HEK293 (cell line): ENCODE results near the gene PI4KB.

Experiments used
- EGR2 ChIP-seq: fragments of 450-650 bp; formaldehyde crosslinking; IDR thresholded peaks from 2 replicates; pipeline ENCODE4 v1.5.1; 2016; ENCODE audit warnings: low read depth, missing biosample characterization, missing genetic modification characterization
- GLI2 ChIP-seq: fragments of 450-650 bp; formaldehyde crosslinking; IDR thresholded peaks from 2 replicates; pipeline ENCODE4; 2017; ENCODE audit warnings: missing biosample characterization, missing genetic modification characterization, low read depth, borderline replicate concordance
- OSR2 ChIP-seq: fragments of 450-650 bp; formaldehyde crosslinking; IDR thresholded peaks from 2 replicates; pipeline ENCODE4 v1.5.1; 2016; ENCODE audit warnings: missing biosample characterization, missing genetic modification characterization
- SP2 ChIP-seq: fragments of 450-650 bp; formaldehyde crosslinking; IDR thresholded peaks from 2 replicates; pipeline ENCODE4 v1.5.1; 2016; ENCODE audit warnings: missing biosample characterization, missing genetic modification characterization
- WT1 ChIP-seq: fragments of 450-650 bp; formaldehyde crosslinking; IDR thresholded peaks from 2 replicates; pipeline ENCODE4 v1.5.1; 2016; ENCODE audit warnings: missing biosample characterization, missing genetic modification characterization
- ZBTB21 ChIP-seq: fragments of 450-650 bp; formaldehyde crosslinking; IDR thresholded peaks from 2 replicates; pipeline ENCODE4 v1.5.1; 2017; ENCODE audit warnings: missing biosample characterization, missing genetic modification characterization
- ZNF138 ChIP-seq: fragments of 450-650 bp; formaldehyde crosslinking; IDR thresholded peaks from 2 replicates; pipeline ENCODE4 v1.5.1; 2016; ENCODE audit warnings: missing biosample characterization, missing genetic modification characterization, borderline replicate concordance
- ZNF140 ChIP-seq: fragments of 450-650 bp; formaldehyde crosslinking; IDR thresholded peaks from 2 replicates; pipeline ENCODE4 v1.5.1; 2016; ENCODE audit warnings: missing biosample characterization, missing genetic modification characterization
- ZNF211 ChIP-seq: fragments of 450-650 bp; formaldehyde crosslinking; IDR thresholded peaks from 2 replicates; pipeline ENCODE4 v1.5.1; 2016; ENCODE audit warnings: low read depth, missing biosample characterization, missing genetic modification characterization
- ZNF239 ChIP-seq: fragments of 450-650 bp; formaldehyde crosslinking; IDR thresholded peaks from 2 replicates; pipeline ENCODE4 v1.5.1; 2016; ENCODE audit warnings: missing biosample characterization, missing genetic modification characterization
- ZNF274 ChIP-seq, 2 experiments: fragments of 200-500 bp in 1 of 2; fragments of 450-650 bp in 1 of 2; sonication (Bioruptor generic) in 1 of 2; formaldehyde crosslinking in 1 of 2; IDR thresholded peaks; 2 replicates each; pipeline versions ENCODE4 v1.5.1 to v1.6.1; 2014 to 2016; ENCODE audit warnings: borderline replicate concordance in 1 of 2, inconsistent platforms in 1 of 2, low read length in 1 of 2, missing biosample characterization in 1 of 2, missing genetic modification characterization in 1 of 2
- ZNF37A ChIP-seq: fragments of 450-650 bp; IDR thresholded peaks from 2 replicates; pipeline ENCODE4 v1.5.1; 2018; ENCODE audit warnings: missing biosample characterization, missing genetic modification characterization
- ZNF391 ChIP-seq: fragments of 450-650 bp; formaldehyde crosslinking; IDR thresholded peaks from 2 replicates; pipeline ENCODE4 v1.5.1; 2016; ENCODE audit warnings: low read depth, missing biosample characterization, missing genetic modification characterization, borderline replicate concordance
- ZNF394 ChIP-seq: fragments of 450-650 bp; formaldehyde crosslinking; IDR thresholded peaks from 2 replicates; pipeline ENCODE4 v1.5.1; 2016; ENCODE audit warnings: missing biosample characterization, missing genetic modification characterization, mild to moderate bottlenecking, moderate library complexity, borderline replicate concordance
- ZNF426 ChIP-seq: fragments of 450-650 bp; formaldehyde crosslinking; IDR thresholded peaks from 2 replicates; pipeline ENCODE4 v1.5.1; 2017; ENCODE audit warnings: missing biosample characterization, missing genetic modification characterization, mild to moderate bottlenecking, inconsistent platforms, moderate library complexity
- ZNF433 ChIP-seq: fragments of 450-650 bp; formaldehyde crosslinking; IDR thresholded peaks from 2 replicates; pipeline ENCODE4 v1.5.1; 2016; ENCODE audit warnings: missing biosample characterization, missing genetic modification characterization, low read depth
- ZNF48 ChIP-seq: fragments of 450-650 bp; formaldehyde crosslinking; IDR thresholded peaks from 2 replicates; pipeline ENCODE4 v1.5.1; 2016; ENCODE audit warnings: missing biosample characterization, missing genetic modification characterization
- ZNF501 ChIP-seq: fragments of 450-650 bp; formaldehyde crosslinking; IDR thresholded peaks from 2 replicates; pipeline ENCODE4 v1.5.1; 2016; ENCODE audit warnings: missing biosample characterization, missing genetic modification characterization
- ZNF521 ChIP-seq: fragments of 450-650 bp; formaldehyde crosslinking; IDR thresholded peaks from 2 replicates; pipeline ENCODE4 v1.5.1; 2017; ENCODE audit warnings: missing biosample characterization, mild to moderate bottlenecking, missing genetic modification characterization
- ZNF677 ChIP-seq: fragments of 450-650 bp; IDR thresholded peaks from 2 replicates; pipeline ENCODE4 v1.5.0; 2018; ENCODE audit warnings: missing biosample characterization, mild to moderate bottlenecking, missing genetic modification characterization, moderate library complexity
- ZNF792 ChIP-seq: fragments of 450-650 bp; formaldehyde crosslinking; IDR thresholded peaks from 2 replicates; pipeline ENCODE4 v1.5.1; 2016; ENCODE audit warnings: missing biosample characterization, missing genetic modification characterization
- TF ChIP-seq, protein P1 (sequence below): fragments of 450-650 bp; formaldehyde crosslinking; IDR thresholded peaks from 2 replicates; pipeline ENCODE4 v1.5.1; 2016; ENCODE audit warnings: missing biosample characterization, missing genetic modification characterization
- TF ChIP-seq, protein P2 (sequence below): fragments of 450-650 bp; formaldehyde crosslinking; IDR thresholded peaks from 2 replicates; pipeline ENCODE4 v1.5.1; 2016; ENCODE audit warnings: missing biosample characterization, missing genetic modification characterization, borderline replicate concordance
- TF ChIP-seq, protein P3 (sequence below): fragments of 450-650 bp; formaldehyde crosslinking; IDR thresholded peaks from 2 replicates; pipeline ENCODE4 v1.5.1; 2017; ENCODE audit warnings: missing biosample characterization, missing genetic modification characterization
- TF ChIP-seq, protein P4 (sequence below): fragments of 450-650 bp; formaldehyde crosslinking; conservative IDR thresholded peaks from 2 replicates; pipeline ENCODE4 v1.5.1; 2016; ENCODE audit warnings: low read depth, missing biosample characterization, missing genetic modification characterization
- TF ChIP-seq, protein P5 (sequence below): fragments of 450-650 bp; formaldehyde crosslinking; IDR thresholded peaks from 2 replicates; pipeline ENCODE4 v1.5.1; 2016; ENCODE audit warnings: missing biosample characterization, missing genetic modification characterization

PI4KB gene

DNA sequence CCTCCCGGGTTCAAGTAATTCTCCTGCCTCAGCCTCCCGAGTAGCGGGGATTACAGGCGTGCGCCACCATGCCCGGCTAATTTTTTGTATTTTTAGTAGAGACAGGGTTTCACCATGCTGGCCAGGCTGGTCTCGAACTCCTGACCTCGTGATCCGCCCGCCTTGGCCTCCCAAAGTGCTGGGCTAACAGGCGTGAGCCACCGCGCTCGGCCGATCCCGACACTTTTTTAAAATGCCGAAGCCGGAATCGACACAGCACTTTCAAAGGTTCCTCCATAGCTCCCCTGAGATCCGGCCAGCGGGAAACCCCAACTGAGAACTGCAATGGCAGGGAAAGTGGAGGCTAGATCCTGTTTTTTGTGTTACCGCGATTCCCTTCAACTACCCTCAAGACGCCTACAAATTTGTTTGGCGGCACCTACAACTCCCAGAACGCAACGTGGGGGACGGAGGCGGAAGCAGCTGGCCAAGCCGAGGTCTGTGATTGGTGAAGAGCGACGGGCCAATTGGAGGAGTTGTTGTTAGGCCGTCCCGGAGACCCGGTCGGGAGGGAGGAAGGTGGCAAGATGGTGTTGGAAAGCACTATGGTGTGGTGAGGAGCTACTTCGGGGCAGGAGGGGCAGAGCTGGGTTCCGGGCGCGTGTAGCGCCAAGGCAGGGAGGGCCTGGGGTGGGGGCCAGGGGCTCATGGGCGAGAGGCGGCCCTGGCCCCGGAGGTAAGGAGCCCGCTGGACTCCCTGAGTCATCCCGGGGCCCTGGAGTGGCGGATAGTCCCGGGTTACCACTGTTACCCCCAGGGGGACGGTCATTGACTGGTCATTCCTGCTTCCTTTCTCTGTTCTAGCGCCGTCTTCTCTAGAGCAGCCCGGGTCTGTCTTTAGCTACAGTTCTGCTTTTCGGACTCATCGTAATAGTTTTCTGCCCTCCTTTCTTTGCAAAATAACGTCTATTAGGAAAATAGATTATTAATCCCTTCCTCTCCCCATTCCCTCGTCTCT, 72.7 kb downstream of the PI4KB start, which contains the start of gene PSMD4 (continued):
- TF ChIP-seq ZNF433 (tag by site-specific recombination) (no peak), ZNF211 (tag by site-specific recombination) (no peak), GLI2 (tag by site-specific recombination) (no peak), ZNF792 (tag by site-specific recombination) (no peak), ZNF48 (tag by site-specific recombination) (no peak), OSR2 (tag by site-specific recombination) (no peak), ZNF138 (tag by site-specific recombination) (no peak), ZBTB21 (tag by site-specific recombination) (no peak), ZNF37A (no peak), ZNF239 (tag by site-specific recombination) (no peak), ZNF140 (tag by site-specific recombination) (no peak), ZNF394 (tag by site-specific recombination) (peak; percentile 50; the same call in 1 of the 2 replicates), ZNF521 (no peak), ZNF677 (tag by site-specific recombination) (no peak), SP2 (tag by site-specific recombination) (peak; percentile 90), ZNF274 (IDR thresholded peaks at IDR 0.05; ENCODE audit: low read length) (no peak), ZNF274 (tag by site-specific recombination; IDR thresholded peaks at IDR 0.05; ENCODE audit: borderline replicate concordance) (no peak), ZNF391 (tag by site-specific recombination) (peak; percentile 75; the same call in 1 of the 2 replicates), WT1 (tag by site-specific recombination) (peak; percentile 32; the same call in 1 of the 2 replicates), ZNF501 (tag by site-specific recombination) (peak; percentile 81; the same call in 1 of the 2 replicates), ZNF426 (tag by site-specific recombination) (no peak), EGR2 (tag by site-specific recombination) (peak; percentile 91)
- TF ChIP-seq, protein P1, sequence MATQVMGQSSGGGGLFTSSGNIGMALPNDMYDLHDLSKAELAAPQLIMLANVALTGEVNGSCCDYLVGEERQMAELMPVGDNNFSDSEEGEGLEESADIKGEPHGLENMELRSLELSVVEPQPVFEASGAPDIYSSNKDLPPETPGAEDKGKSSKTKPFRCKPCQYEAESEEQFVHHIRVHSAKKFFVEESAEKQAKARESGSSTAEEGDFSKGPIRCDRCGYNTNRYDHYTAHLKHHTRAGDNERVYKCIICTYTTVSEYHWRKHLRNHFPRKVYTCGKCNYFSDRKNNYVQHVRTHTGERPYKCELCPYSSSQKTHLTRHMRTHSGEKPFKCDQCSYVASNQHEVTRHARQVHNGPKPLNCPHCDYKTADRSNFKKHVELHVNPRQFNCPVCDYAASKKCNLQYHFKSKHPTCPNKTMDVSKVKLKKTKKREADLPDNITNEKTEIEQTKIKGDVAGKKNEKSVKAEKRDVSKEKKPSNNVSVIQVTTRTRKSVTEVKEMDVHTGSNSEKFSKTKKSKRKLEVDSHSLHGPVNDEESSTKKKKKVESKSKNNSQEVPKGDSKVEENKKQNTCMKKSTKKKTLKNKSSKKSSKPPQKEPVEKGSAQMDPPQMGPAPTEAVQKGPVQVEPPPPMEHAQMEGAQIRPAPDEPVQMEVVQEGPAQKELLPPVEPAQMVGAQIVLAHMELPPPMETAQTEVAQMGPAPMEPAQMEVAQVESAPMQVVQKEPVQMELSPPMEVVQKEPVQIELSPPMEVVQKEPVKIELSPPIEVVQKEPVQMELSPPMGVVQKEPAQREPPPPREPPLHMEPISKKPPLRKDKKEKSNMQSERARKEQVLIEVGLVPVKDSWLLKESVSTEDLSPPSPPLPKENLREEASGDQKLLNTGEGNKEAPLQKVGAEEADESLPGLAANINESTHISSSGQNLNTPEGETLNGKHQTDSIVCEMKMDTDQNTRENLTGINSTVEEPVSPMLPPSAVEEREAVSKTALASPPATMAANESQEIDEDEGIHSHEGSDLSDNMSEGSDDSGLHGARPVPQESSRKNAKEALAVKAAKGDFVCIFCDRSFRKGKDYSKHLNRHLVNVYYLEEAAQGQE (tag by site-specific recombination): peak; percentile 83
- TF ChIP-seq, protein P2, sequence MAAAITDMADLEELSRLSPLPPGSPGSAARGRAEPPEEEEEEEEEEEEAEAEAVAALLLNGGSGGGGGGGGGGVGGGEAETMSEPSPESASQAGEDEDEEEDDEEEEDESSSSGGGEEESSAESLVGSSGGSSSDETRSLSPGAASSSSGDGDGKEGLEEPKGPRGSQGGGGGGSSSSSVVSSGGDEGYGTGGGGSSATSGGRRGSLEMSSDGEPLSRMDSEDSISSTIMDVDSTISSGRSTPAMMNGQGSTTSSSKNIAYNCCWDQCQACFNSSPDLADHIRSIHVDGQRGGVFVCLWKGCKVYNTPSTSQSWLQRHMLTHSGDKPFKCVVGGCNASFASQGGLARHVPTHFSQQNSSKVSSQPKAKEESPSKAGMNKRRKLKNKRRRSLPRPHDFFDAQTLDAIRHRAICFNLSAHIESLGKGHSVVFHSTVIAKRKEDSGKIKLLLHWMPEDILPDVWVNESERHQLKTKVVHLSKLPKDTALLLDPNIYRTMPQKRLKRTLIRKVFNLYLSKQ: no peak
- TF ChIP-seq, protein P3, sequence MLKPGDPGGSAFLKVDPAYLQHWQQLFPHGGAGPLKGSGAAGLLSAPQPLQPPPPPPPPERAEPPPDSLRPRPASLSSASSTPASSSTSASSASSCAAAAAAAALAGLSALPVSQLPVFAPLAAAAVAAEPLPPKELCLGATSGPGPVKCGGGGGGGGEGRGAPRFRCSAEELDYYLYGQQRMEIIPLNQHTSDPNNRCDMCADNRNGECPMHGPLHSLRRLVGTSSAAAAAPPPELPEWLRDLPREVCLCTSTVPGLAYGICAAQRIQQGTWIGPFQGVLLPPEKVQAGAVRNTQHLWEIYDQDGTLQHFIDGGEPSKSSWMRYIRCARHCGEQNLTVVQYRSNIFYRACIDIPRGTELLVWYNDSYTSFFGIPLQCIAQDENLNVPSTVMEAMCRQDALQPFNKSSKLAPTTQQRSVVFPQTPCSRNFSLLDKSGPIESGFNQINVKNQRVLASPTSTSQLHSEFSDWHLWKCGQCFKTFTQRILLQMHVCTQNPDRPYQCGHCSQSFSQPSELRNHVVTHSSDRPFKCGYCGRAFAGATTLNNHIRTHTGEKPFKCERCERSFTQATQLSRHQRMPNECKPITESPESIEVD (tag by site-specific recombination): no peak
- TF ChIP-seq, protein P4, sequence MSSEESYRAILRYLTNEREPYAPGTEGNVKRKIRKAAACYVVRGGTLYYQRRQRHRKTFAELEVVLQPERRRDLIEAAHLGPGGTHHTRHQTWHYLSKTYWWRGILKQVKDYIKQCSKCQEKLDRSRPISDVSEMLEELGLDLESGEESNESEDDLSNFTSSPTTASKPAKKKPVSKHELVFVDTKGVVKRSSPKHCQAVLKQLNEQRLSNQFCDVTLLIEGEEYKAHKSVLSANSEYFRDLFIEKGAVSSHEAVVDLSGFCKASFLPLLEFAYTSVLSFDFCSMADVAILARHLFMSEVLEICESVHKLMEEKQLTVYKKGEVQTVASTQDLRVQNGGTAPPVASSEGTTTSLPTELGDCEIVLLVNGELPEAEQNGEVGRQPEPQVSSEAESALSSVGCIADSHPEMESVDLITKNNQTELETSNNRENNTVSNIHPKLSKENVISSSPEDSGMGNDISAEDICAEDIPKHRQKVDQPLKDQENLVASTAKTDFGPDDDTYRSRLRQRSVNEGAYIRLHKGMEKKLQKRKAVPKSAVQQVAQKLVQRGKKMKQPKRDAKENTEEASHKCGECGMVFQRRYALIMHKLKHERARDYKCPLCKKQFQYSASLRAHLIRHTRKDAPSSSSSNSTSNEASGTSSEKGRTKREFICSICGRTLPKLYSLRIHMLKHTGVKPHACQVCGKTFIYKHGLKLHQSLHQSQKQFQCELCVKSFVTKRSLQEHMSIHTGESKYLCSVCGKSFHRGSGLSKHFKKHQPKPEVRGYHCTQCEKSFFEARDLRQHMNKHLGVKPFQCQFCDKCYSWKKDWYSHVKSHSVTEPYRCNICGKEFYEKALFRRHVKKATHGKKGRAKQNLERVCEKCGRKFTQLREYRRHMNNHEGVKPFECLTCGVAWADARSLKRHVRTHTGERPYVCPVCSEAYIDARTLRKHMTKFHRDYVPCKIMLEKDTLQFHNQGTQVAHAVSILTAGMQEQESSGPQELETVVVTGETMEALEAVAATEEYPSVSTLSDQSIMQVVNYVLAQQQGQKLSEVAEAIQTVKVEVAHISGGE (tag by site-specific recombination): peak; percentile 60
- TF ChIP-seq, protein P5, sequence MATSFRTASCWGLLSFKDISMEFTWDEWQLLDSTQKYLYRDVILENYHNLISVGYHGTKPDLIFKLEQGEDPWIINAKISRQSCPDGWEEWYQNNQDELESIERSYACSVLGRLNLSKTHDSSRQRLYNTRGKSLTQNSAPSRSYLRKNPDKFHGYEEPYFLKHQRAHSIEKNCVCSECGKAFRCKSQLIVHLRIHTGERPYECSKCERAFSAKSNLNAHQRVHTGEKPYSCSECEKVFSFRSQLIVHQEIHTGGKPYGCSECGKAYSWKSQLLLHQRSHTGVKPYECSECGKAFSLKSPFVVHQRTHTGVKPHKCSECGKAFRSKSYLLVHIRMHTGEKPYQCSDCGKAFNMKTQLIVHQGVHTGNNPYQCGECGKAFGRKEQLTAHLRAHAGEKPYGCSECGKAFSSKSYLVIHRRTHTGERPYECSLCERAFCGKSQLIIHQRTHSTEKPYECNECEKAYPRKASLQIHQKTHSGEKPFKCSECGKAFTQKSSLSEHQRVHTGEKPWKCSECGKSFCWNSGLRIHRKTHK (tag by site-specific recombination): no peak
